ENCODE results near the gene UGT2B7. TPM values are rescaled to one million over a fixed set of nuclear protein-coding genes. Genes with fewer than 3 reads are reported as not detected.

Gene UGT2B7
- total and polyA plus RNA-seq, 2 of the 13 experiments (the other 11 are each of a cell fraction or from before 2014, with no cell fraction given), result 26.8 to 41.8 TPM

DNA sequence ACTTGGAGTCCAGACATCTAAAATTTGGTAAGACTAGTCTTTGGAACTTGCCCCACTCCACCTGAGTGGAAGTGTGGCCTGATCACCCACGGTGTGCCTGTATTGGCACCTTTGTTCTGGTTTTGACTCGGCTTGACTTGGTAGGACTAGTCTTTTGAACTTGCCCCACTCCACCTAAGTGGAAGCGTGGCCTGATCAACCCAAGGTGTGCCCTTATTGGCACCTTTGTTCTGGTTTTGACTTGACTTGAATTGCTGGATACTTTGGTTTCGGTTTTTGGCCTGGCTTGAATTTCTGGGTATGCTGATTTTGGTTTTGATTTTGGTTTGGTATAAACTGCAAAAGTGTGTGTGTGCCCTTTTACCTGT is 44.7 kb upstream of the UGT2B7 start:
- DNase-seq (ENCODE audit: low spot score) (no peak), FAIRE-seq (no peak), ATAC-seq (no peak)
- Histone ChIP-seq H3K4me2 (ENCODE audit: low read depth, low read length) (peak overlapping the region; percentile 83), H3K9me3 (ENCODE audit: low read length) (no peaks in the 10 kb centered on the region), H3K4me1 (ENCODE audit: insufficient read depth, low read length) (peaks cover 44% of the 10 kb centered on the region), H3K27ac (ENCODE audit: extremely low read length, insufficient read depth, low read length) (peak overlapping the region; percentile 88), H4K20me1 (ENCODE audit: insufficient read depth, low read length) (no peaks in the 10 kb centered on the region), H3K27me3 (ENCODE audit: control insufficient read depth in 1 of 2, insufficient read depth in 2 of 2, low read length in 2 of 2) (no peaks in the 10 kb centered on the region), H3K9ac (ENCODE audit: insufficient read depth, low read depth, low read length) (peak overlapping the region; percentile 92), H3K4me3 (replicated peaks in 1 of 3; ENCODE audit: insufficient read depth in 1 of 3, low read depth in 2 of 3, low read length in 3 of 3) (peak overlapping the region; percentile 56 to 65 (median 60); a peak in 5 of 6 replicates), H2AFZ (ENCODE audit: low read length) (no peak overlapping the region), H3K36me3 (replicated peaks in 1 of 2; ENCODE audit: control insufficient read depth in 1 of 2, insufficient read depth in 2 of 2, low read length in 2 of 2) (no peaks in the 10 kb centered on the region), H3K79me2 (ENCODE audit: insufficient read depth, low read length) (peaks cover 66% of the 10 kb centered on the region)
- CTCF ChIA-PET (ENCODE audit: low intra/inter-chr PET ratio, low total read pairs), result no interaction called here
- POLR2A ChIA-PET, result interaction anchor here (4.3 kb wide), 1 partner anchor 100 kb away, joined by 19 read pairs; the partner anchor contains the start of gene UGT2A3
- WGBS (ENCODE audit: low lambda C conversion rate), result 19% methylated on average over 3 of the region's 4 CpGs
- TF ChIP-seq KAT7 (CRISPR knock-in tag; IDR thresholded peaks at IDR 0.05; ENCODE audit: borderline replicate concordance) (0 out of 2 replicates have a peak, but pooled peaks have one; percentile 20), TARDBP (CRISPR knock-in tag; IDR thresholded peaks at IDR 0.05) (no peak), SALL1 (CRISPR knock-in tag; IDR thresholded peaks at IDR 0.05) (0 out of 2 replicates have a peak, but pooled peaks have one; percentile 22), RBFOX2 (IDR thresholded peaks at IDR 0.05; ENCODE audit: low read depth, low read length) (peak; percentile 50; the same call in 1 of the 2 replicates), ZFX (CRISPR knock-in tag; IDR thresholded peaks at IDR 0.05; ENCODE audit: low read depth) (0 out of 2 replicates have a peak, but pooled peaks have one; percentile 5), POLR2G (IDR thresholded peaks at IDR 0.05; ENCODE audit: low read depth, low read length) (peak; percentile 65; the same call in 1 of the 2 replicates), ZFP36 (IDR thresholded peaks at IDR 0.05; ENCODE audit: borderline replicate concordance, low read depth, low read length, partially characterized antibody) (no peak)
- TF ChIP-seq, protein P1, sequence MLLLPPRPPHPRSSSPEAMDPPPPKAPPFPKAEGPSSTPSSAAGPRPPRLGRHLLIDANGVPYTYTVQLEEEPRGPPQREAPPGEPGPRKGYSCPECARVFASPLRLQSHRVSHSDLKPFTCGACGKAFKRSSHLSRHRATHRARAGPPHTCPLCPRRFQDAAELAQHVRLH (CRISPR knock-in tag; IDR thresholded peaks at IDR 0.05; ENCODE audit: borderline replicate concordance, low read depth), result no peak
- TF ChIP-seq, protein P2, sequence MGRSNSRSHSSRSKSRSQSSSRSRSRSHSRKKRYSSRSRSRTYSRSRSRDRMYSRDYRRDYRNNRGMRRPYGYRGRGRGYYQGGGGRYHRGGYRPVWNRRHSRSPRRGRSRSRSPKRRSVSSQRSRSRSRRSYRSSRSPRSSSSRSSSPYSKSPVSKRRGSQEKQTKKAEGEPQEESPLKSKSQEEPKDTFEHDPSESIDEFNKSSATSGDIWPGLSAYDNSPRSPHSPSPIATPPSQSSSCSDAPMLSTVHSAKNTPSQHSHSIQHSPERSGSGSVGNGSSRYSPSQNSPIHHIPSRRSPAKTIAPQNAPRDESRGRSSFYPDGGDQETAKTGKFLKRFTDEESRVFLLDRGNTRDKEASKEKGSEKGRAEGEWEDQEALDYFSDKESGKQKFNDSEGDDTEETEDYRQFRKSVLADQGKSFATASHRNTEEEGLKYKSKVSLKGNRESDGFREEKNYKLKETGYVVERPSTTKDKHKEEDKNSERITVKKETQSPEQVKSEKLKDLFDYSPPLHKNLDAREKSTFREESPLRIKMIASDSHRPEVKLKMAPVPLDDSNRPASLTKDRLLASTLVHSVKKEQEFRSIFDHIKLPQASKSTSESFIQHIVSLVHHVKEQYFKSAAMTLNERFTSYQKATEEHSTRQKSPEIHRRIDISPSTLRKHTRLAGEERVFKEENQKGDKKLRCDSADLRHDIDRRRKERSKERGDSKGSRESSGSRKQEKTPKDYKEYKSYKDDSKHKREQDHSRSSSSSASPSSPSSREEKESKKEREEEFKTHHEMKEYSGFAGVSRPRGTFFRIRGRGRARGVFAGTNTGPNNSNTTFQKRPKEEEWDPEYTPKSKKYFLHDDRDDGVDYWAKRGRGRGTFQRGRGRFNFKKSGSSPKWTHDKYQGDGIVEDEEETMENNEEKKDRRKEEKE (IDR thresholded peaks at IDR 0.05), result no peak
- TF ChIP-seq, protein P3, sequence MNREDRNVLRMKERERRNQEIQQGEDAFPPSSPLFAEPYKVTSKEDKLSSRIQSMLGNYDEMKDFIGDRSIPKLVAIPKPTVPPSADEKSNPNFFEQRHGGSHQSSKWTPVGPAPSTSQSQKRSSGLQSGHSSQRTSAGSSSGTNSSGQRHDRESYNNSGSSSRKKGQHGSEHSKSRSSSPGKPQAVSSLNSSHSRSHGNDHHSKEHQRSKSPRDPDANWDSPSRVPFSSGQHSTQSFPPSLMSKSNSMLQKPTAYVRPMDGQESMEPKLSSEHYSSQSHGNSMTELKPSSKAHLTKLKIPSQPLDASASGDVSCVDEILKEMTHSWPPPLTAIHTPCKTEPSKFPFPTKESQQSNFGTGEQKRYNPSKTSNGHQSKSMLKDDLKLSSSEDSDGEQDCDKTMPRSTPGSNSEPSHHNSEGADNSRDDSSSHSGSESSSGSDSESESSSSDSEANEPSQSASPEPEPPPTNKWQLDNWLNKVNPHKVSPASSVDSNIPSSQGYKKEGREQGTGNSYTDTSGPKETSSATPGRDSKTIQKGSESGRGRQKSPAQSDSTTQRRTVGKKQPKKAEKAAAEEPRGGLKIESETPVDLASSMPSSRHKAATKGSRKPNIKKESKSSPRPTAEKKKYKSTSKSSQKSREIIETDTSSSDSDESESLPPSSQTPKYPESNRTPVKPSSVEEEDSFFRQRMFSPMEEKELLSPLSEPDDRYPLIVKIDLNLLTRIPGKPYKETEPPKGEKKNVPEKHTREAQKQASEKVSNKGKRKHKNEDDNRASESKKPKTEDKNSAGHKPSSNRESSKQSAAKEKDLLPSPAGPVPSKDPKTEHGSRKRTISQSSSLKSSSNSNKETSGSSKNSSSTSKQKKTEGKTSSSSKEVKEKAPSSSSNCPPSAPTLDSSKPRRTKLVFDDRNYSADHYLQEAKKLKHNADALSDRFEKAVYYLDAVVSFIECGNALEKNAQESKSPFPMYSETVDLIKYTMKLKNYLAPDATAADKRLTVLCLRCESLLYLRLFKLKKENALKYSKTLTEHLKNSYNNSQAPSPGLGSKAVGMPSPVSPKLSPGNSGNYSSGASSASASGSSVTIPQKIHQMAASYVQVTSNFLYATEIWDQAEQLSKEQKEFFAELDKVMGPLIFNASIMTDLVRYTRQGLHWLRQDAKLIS (CRISPR knock-in tag; IDR thresholded peaks at IDR 0.05), result peak; percentile 89; the same call in 1 of the 2 replicates
- in situ Hi-C loops (cut with HindIII; ENCODE audit: extremely low pct_ligation_motif_present, low pct_unique_long_range_greater_than_20kb) (loop anchor here (25.0 kb wide), 1 partner anchor 564 kb away; no protein-coding TSS in a partner anchor), intact Hi-C loops (cut with micrococcal nuclease; ENCODE audit: unreplicated experiment) (loop anchor here (10.0 kb wide), 1 partner anchor 557 kb away; no protein-coding TSS in a partner anchor)
- no TSS peak for BruUV-seq (replicated peaks)
